ENCODE measurements around the gene FSTL4.

Gene FSTL4

GRCh38 chr5:133423618-133424282, 188.6 kb downstream of the FSTL4 start:
- no peak overlapping the region for H3K27ac ChIP-seq
- TF ChIP-seq ZFX (IDR thresholded peaks at IDR 0.05; ENCODE audit: borderline replicate concordance) (no peak), CTCF (IDR thresholded peaks at IDR 0.05) (peak; percentile 97)

GRCh38 chr5:133423011-133423617, 189.2 kb downstream of the FSTL4 start:
- TF ChIP-seq CTCF (IDR thresholded peaks at IDR 0.05) (no peak), ZFX (IDR thresholded peaks at IDR 0.05; ENCODE audit: borderline replicate concordance) (no peak)
- no peak overlapping the region for H3K27ac ChIP-seq

- H3K27ac ChIP-seq: no peak overlapping the region
- TF ChIP-seq ZFX (IDR thresholded peaks at IDR 0.05; ENCODE audit: borderline replicate concordance) (no peak), CTCF (IDR thresholded peaks at IDR 0.05) (peak; percentile 23; the same call in 1 of the 2 replicates)
Observed at GRCh38 chr5:133421806-133422205, 190.5 kb downstream of the FSTL4 start.

GRCh38 chr5:133421394-133421793, 190.9 kb downstream of the FSTL4 start:
- TF ChIP-seq CTCF (IDR thresholded peaks at IDR 0.05): peak; percentile 58
- no peak for TF ChIP-seq ZFX (IDR thresholded peaks at IDR 0.05; ENCODE audit: borderline replicate concordance)
- H3K27ac ChIP-seq: no peak overlapping the region

GRCh38 chr5:133420440-133421301, 191.7 kb downstream of the FSTL4 start:
- H3K27ac ChIP-seq: no peak overlapping the region
- TF ChIP-seq ZFX (IDR thresholded peaks at IDR 0.05; ENCODE audit: borderline replicate concordance) (no peak), CTCF (IDR thresholded peaks at IDR 0.05) (no peak)

- H3K27ac ChIP-seq: no peak overlapping the region
- no peak for TF ChIP-seq CTCF (IDR thresholded peaks at IDR 0.05)
- TF ChIP-seq ZFX (IDR thresholded peaks at IDR 0.05; ENCODE audit: borderline replicate concordance): no peak
Observed at GRCh38 chr5:133415906-133416305, 196.4 kb downstream of the FSTL4 start.
